Inferior parietal cortex (tissue), 1 donor: Measurements from ENCODE around the gene PML.

ENCODE experiments used
- DNase-seq: peaks from one replicate; pipeline ENCODE4 v3.0.0-alpha.2; 2016; ENCODE audit errors: extremely low spot score

Gene PML

DNA sequence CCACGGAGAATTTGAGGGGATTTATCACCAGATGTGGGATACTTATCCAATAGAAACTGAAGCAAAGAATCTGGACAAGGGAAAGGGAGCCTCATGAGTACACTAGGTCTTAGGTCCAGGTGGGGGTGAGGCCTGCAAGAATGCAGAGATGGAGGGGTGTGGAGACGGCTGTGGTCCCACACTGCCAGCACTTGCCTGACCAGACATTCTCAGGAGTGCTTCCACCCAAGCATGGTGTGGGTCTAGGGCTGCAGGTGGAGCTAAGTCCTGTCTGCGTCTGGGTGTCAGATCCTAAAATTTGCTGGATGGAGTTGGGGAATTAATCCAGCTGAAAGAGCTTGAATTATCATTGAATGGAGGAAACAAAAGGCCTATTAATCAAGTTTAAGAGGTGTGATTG, 14.4 kb downstream of the PML start:
- no peak for DNase-seq

- no peak for DNase-seq
Measured at GRCh38 chr15:74010929-74011540, 16.5 kb downstream of the PML start.

GRCh38 chr15:74011610-74012009, 17.1 kb downstream of the PML start:
- DNase-seq, result no peak

DNA sequence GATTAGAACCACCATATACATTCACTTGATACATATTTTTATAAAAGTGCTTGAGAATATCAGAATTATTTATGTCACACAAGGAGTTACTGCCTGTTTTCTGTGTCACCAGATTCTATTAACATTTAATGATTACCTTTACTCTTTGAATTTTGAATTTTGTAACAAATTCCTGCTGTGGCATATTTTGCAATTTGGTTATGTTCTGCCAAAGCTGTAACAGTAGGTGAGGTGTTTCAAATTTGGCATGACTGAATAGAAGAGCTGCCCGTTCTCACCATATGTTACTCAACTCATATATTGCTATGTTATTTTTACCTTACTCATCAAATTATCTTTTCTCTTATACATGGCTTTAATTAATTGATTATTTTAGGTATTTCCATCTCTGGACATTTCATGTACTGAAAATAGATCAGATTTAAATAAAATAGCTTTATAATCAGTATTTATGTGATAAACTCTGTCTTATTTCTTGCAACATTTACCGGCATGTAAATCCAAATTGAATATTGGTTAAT, 18.9 kb downstream of the PML start:
- DNase-seq, result no peak

DNA sequence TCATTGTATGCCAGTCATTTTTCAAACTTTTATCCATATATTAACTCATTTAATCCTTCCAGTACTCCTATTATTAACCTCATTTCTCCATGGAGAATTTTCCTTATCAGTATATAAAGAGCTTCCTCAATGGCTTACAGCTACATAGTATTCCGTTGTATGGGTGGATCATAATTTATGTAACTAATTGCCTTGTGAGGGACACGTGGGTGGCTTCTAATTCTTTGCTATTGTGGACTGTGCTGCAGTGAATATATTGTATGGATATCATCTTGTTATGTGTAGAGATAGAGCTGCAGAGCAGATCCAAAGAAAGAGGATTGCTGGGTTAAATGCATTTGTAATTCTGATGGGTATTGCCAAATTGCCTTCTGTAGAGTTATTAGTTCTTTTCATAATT, 25.2 kb downstream of the PML start:
- DNase-seq, result no peak

DNA sequence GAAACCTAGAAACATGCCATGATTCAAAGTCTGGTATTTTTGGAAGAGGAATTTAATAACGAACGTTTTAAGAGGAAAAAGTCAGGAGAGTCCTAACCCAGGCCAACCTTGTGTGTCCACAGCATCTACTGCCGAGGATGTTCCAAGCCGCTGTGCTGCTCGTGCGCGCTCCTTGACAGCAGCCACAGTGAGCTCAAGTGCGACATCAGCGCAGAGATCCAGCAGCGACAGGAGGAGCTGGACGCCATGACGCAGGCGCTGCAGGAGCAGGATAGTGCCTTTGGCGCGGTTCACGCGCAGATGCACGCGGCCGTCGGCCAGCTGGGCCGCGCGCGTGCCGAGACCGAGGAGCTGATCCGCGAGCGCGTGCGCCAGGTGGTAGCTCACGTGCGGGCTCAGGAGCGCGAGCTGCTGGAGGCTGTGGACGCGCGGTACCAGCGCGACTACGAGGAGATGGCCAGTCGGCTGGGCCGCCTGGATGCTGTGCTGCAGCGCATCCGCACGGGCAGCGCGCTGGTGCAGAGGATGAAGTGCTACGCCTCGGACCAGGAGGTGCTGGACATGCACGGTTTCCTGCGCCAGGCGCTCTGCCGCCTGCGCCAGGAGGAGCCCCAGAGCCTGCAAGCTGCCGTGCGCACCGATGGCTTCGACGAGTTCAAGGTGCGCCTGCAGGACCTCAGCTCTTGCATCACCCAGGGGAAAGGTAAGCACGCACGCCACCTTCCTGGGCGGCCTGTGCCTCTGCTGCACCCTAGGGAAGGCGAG, 28.4 kb downstream of the PML start:
- DNase-seq, result no peak

DNA sequence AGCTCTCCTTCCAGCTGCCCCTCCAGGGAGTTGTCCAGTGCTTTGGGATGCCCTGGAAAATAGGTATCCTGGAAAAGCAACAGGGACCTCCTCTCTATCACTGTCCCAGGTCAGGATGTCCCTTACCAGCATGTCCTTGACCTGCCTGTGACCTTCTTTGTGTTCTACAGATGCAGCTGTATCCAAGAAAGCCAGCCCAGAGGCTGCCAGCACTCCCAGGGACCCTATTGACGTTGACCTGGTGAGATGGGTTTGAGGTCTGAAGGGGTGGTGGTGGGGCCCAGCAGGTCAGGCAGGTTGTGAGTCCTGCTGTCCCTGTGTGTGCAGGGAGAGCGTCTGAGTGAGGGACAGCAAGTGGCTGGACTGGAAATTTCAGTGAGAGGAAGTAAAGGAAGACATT, 30.2 kb downstream of the PML start:
- no peak for DNase-seq

GRCh38 chr15:74025436-74025835, 30.9 kb downstream of the PML start:
- no peak for DNase-seq

GRCh38 chr15:74027688-74028087, 33.2 kb downstream of the PML start:
- no peak for DNase-seq

- no peak for DNase-seq
Measured at GRCh38 chr15:74028646-74029045, 34.1 kb downstream of the PML start.

DNA sequence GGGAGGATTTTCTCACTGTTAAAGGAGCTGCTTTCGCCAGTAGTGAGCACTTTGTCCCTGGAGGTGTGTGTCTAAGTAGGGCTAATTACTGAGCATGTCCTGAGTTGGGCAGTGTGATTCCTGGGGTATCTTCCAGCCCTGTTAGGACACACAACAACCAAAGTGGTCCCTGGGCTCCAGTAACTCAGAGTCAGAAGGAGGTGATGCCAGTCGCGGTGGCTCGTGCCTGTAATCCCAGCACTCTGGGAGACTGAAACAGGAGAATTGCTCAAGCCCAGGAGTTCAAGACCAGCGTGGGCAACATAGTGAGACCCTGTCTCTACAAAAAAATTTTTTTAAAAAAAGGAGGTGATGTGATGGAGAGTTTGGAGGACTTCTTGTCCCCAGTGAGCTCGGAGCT, 37.5 kb downstream of the PML start:
- no peak for DNase-seq

- no peak for DNase-seq
Measured at GRCh38 chr15:74032606-74033561, 38.4 kb downstream of the PML start.

DNA sequence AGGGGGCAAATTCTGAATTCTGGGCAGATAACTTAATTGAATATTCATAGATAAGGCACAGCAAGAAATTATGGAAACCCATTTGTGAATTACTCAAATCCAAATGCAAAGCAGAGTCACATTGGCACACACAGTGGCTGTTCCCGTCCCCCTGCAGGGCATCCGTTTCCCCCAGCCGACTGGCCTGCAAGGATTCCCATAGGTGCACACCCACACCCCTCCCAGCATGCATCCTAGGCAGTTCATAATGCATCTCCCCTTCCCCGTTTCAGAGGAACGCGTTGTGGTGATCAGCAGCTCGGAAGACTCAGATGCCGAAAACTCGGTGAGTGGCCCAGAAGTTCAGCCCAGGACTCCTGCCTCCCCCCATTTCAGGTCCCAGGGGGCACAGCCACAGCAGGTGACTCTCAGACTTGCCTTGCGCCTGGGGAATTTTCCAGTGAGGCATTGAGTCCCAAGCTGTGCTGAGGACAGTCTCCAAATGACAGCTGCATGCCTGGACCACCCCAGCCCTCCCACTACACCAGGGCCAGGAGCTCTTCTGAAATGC, 39.8 kb downstream of the PML start:
- DNase-seq, result no peak

- DNase-seq, result no peak
Measured at GRCh38 chr15:74035121-74036017, 40.9 kb downstream of the PML start.

DNA sequence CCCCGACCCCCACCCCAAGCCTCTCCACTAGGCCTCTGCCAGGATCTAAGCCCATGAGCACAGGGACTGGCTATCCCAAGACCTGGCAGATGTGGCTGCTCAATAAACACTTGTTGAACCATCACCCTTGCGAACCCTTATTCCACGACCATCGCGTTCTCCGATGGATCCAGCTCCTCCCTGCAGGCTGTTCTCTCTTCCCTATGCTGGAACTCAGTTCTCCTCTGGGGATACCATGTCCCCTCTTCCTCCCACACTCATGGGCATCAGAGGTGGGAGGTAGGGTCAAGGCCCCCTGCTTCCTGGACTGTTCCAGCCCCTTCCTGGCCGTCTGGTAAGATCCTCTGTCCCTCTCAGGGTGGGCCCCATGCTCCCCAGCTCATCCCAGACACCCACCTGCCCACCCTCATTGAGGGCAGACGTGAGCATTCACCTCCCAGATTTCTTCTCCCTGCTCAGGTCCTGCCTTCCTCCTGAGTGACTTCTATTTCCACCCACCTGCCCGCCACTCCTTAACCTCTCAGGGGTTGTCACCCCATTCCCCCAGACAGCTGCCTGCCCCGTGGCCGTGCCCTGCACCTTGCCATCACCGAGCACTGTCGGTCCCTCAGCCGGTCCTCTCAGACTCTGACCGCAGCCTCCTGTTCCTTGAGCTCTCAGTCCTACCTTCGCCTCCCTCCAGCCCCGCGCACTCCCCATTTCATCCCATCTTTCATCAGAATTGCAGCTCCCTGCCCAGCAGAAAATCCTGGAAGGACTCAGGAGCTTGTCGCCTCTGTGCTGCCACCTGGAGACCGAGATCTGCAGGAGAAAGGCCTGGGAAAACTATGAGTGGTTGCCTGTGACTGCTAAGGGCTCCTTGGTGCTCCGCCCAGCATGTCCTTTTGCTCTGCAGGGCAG, 42.0 kb downstream of the PML start:
- DNase-seq, result no peak

DNA sequence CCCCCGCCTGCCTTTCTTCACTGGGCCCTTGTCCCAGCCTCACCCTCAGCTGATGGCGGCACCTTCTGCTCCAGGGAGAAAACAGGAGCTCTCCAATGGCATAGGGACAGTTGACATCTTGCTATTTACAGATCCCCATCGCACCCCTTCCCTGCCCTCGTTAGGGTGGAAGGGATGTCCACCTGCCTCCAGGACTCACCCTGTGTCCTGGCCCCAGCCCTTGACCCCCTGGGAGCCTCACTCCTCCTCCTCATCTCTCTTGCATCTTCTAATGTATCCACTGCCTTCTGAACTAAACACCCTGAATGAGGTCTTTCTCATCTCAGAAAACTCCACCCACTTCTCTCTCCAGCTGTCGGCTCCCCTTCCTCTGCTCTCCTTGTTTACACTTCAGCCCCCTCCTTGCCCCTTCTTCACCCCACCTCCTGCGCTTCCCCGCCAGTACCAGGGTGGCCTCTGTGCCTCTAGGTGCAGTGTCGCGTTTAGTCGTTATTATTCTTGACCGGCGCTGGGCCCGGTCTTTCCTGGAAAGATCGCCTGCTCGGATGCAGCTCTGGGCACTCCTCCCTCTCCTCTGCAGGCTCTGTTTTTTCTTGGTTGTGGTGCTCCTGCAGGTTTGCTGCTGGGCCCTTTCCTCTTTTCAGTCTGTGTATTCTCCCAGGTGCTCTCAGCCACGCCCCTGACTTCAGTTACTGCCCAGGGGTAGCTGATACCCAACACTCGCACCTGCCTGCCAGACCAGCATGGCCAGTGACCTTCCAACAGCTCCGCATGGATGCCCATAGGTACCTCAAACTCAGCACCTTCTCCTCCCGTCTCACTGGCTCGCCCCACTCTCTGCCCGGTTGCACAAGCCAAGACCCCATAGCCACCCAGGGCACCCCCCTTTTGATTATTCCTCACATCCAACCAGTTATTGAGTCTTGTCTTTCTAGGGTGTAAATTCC, 42.9 kb downstream of the PML start:
- no peak for DNase-seq

DNA sequence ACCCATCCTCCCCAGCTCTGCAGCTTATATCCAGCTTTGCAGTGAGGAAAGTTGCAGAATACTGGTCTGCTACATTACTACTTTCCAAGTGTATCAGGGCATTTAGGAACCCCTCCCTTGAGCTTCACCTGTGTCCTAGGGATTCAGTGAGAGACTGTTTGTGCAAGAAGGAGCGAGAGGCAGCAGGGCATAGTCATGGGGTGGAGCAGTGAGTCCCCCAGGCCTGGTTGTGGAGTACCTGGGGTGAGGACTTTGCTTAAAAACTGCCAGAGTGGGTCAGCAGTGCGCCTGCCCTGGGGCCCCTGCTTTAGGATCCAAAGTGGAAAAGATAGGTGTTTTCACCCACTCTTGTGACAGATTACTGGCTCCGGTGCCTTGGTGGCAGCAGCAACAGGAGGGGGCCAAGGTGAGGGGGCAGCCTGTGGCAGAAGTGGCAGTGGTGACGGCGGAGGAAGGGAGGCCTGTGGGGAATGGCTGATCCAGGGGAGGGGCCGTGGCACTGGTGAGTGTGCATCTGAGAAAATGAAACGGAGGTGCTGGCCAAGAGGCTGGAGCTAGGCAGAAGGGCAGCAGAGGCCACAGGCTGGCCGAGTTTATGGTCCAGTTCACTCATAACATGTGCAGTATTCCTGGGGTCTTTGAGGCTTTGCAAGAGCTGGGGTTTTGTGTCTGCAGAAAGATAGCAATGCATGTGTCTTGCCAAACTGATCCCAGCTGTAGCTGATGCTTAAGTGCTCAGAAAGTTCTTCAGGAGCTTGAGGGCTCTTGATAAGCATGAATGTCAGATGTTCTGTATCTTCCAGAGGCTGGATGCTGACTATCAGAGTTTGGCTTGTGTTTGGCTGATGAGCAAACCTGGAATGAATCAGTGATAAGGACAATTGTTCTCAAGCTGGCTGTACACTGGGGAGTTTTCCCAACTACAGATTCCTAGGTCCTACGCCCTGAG, 44.5 kb downstream of the PML start:
- no peak for DNase-seq

GRCh38 chr15:74039656-74040010, 45.1 kb downstream of the PML start:
- DNase-seq, result no peak
